Activated naive CD4-positive, alpha-beta T cell treated with anti-CD3 and anti-CD28 coated beads, Interleukin-2, amount 10 ng/mL, durations not matched to agents 7 days and 5 days (primary cell): ENCODE data around the gene RNH1.

Source experiments
- CTCF ChIA-PET: fragments of 350-600 bp; sonication (Branson Sonifier 250); formaldehyde crosslinking; loops from one replicate; lab custom pipeline; 2021; ENCODE audit warnings: antibody characterized with exemption; lab: Charles Lee
- DNase-seq: peaks from one replicate; pipeline ENCODE4 v3.0.0-alpha.2; 2020
- H3K27ac Mint-ChIP-seq: one replicate; pipeline ENCODE4 v1.8.0; 2021; ENCODE audit warnings: mild to moderate bottlenecking, moderate library complexity, mixed read lengths
- H3K27me3 Mint-ChIP-seq: one replicate; pipeline ENCODE4 v1.8.0; 2021; ENCODE audit warnings: mild to moderate bottlenecking, mixed read lengths
- H3K36me3 Mint-ChIP-seq: one replicate; pipeline ENCODE4 v1.8.0; 2021; ENCODE audit warnings: mixed read lengths
- H3K4me1 Mint-ChIP-seq: one replicate; pipeline ENCODE4 v1.8.0; 2021; ENCODE audit warnings: mixed read lengths
- H3K4me3 Mint-ChIP-seq: one replicate; pipeline ENCODE4 v1.8.0; 2021; ENCODE audit warnings: mild to moderate bottlenecking, moderate library complexity, mixed read lengths
- H3K9me3 Mint-ChIP-seq: one replicate; pipeline ENCODE4 v1.8.0; 2021; ENCODE audit warnings: mixed read lengths

RNH1 gene

DNA sequence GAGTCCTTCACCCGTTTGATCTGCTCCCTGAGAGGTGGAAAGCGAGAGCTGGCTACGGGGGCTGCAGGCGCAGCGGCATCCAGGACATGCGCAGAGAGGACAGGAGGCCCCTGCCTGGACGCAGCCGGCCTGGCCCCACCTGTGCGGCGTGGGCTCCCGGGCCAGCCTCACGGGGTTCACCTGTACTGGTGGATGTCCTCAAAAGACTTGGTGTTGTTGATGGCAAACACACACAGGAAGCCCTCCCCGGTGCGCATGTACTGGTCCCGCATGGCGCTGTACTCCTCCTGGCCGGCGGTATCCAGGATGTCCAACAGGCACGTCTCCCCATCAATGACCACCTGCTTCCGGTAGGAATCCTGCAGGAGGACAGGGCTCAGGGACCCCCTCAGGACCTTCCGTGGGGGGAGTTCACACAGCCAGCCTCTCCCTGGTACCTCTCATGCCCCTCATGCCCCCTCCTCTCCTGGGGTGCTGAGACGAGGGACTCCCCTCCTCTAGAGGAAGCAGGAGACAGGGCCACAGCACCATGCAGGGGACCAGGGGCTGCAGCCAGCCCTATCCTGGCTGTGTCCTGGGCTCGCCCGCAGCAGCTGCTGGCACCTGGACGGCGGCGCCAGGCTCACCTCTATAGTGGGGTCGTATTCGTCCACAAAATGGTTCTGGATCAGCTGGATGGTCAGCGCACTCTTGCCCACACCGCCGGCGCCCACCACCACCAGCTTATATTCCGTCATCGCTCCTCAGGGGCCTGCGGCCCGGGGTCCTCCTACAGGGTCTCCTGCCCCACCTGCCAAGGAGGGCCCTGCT, 26.7 kb upstream of the RNH1 start:
- peaks cover 24% of the 10 kb centered on the region for H3K4me1 Mint-ChIP-seq
- DNase-seq, result peak; percentile 17
- CTCF ChIA-PET, result no interaction called here
- no peak overlapping the region for H3K27ac Mint-ChIP-seq
- H3K27me3 Mint-ChIP-seq, result peaks cover 20% of the 10 kb centered on the region
- no peaks in the 10 kb centered on the region for H3K9me3 Mint-ChIP-seq
- H3K36me3 Mint-ChIP-seq, result peaks cover 8% of the 10 kb centered on the region
- H3K4me3 Mint-ChIP-seq, result peak overlapping the region; percentile 48

DNA sequence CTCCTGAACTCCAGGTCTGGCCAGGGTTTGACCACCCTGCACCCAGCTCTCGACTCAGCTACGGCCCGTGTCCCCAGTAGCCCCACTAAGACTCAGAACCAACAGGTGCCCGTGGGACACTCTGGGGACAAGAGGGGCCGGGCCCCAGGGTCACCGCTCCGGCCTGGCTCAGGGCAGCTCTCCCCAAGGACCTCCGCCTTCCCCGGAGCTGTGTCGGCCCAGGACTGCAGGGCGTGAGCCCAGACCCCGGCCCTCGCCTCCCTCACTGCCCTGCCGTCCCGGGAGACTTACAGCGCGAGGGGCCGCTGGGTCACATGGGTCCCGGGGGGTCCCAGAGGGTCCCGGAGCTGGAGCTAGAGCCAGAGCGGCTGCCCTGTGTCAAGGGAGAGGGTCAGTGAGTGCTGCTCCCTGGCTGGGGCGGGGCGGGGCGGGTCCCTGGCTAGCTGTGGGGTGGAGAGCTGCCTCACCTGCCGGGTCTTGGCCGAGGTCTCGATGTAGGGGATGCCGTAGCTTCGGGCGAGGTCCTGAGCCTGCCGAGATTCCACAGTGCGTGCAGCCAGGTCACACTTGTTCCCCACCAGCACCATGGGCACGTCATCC, 26.0 kb upstream of the RNH1 start:
- H3K36me3 Mint-ChIP-seq, result peaks cover 8% of the 10 kb centered on the region
- no peak for DNase-seq
- peaks cover 14% of the 10 kb centered on the region for H3K27me3 Mint-ChIP-seq
- no peaks in the 10 kb centered on the region for H3K9me3 Mint-ChIP-seq
- H3K4me3 Mint-ChIP-seq, result peak overlapping the region; percentile 26
- CTCF ChIA-PET, result interaction anchor here (1.2 kb wide), 1 partner anchor 12 kb away, joined by 4 read pairs; no protein-coding TSS in a partner anchor
- H3K27ac Mint-ChIP-seq, result no peak overlapping the region
- H3K4me1 Mint-ChIP-seq, result peaks cover 19% of the 10 kb centered on the region

DNA sequence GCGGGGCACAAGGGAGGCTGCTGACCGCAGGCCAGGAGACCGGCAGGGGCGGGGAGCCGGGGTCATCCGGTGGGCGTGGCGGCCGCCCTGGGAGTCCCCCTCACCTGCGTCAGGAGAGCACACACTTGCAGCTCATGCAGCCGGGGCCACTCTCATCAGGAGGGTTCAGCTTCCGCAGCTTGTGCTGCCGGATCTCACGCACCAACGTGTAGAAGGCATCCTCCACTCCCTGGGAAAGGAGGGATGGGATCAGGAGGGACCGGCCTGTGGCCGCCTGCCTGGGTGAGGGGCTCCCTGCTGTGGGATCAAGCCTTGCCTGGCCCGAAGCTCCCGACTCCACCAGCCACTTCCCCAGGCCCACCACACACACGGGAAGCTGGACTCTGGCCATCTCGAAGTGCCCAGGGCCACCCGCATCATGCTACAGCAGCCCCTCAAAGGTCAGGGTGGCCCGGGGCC, 25.5 kb upstream of the RNH1 start:
- Mint-ChIP-seq H3K4me1 (peaks cover 13% of the 10 kb centered on the region), H3K27ac (no peak overlapping the region), H3K27me3 (peaks cover 10% of the 10 kb centered on the region), H3K4me3 (no peak overlapping the region), H3K36me3 (peaks cover 8% of the 10 kb centered on the region), H3K9me3 (no peaks in the 10 kb centered on the region)
- CTCF ChIA-PET, result interaction anchor here (1.2 kb wide), 1 partner anchor 11 kb away, joined by 4 read pairs; no protein-coding TSS in a partner anchor
- no peak for DNase-seq

DNA sequence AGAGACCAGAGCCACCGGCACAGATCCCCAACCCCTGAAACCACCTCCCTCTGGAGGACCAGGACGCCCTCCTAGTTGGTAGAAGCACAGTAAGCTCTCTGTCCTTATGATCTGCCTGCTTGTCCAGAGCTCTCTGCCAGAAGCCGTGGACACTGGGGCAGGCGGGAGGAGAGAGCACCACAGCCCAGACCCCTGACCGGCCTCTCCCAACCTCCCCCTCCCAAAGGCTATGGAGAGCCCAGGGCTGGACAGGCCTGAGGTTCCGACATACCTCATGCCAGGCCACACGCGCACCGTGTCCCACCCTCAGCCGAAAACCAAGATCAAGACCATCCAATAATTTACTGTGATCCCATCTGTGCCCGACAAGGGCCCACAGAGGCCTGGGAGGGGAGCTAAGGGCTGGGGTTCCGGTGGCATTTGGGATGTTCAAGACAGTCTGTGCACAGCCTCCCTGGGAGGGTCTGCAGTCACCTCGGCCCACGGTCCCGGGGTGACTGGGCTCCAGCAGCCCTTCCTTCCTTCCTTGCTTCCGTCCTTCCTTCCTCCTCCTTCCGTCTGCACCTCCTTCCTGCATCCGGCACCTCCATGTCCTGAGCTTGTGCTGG, 25.0 kb upstream of the RNH1 start:
- H3K4me3 Mint-ChIP-seq, result no peak overlapping the region
- CTCF ChIA-PET, result interaction anchor here (1.2 kb wide), 1 partner anchor 10 kb away, joined by 4 read pairs; no protein-coding TSS in a partner anchor
- no peaks in the 10 kb centered on the region for H3K9me3 Mint-ChIP-seq
- DNase-seq, result no peak
- peaks cover 8% of the 10 kb centered on the region for H3K36me3 Mint-ChIP-seq
- H3K27me3 Mint-ChIP-seq, result peaks cover 5% of the 10 kb centered on the region
- no peak overlapping the region for H3K27ac Mint-ChIP-seq
- H3K4me1 Mint-ChIP-seq, result peaks cover 9% of the 10 kb centered on the region

DNA sequence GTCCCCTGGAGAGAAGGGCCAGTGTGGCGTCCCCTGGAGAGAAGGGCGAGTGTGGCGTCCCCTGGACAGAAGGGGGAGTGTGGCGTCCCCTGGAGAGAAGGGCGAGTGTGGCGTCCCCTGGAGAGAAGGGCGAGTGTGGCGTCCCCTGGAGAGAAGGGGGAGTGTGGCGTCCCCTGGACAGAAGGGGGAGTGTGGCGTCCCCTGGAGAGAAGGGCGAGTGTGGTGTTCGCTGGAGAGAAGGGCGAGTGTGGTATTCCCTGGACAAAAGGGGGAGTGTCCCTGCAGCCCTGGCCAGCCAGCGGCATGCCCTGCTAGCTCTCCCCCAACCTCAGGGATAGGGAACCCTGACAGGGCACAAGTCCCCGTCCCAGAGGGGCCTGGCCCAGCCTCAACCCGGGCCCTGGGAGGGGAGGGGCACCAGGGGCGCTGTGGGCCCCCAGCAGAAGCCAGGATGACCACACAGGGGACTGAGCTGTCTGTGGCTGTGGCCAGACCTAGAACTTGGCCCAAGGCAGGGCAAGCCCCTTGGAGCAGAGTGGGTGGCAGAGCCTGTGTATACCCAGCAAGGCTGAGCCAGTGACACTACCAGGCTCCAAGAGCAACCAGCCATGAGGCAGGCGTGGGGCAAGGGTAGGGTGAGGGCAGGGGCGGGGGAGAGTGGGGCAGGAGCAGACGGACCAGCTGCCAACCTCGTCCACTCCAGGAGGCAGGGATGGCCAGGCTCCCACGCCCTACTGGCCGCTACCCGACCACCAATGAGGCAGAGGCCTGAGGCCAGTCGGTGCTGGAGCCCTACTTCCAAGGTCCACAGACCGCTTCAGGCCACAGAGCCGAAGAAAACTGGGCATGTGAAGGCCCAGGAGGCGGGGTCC, 24.2 kb upstream of the RNH1 start:
- H3K27me3 Mint-ChIP-seq, result peaks cover 1% of the 10 kb centered on the region
- no peak for DNase-seq

DNA sequence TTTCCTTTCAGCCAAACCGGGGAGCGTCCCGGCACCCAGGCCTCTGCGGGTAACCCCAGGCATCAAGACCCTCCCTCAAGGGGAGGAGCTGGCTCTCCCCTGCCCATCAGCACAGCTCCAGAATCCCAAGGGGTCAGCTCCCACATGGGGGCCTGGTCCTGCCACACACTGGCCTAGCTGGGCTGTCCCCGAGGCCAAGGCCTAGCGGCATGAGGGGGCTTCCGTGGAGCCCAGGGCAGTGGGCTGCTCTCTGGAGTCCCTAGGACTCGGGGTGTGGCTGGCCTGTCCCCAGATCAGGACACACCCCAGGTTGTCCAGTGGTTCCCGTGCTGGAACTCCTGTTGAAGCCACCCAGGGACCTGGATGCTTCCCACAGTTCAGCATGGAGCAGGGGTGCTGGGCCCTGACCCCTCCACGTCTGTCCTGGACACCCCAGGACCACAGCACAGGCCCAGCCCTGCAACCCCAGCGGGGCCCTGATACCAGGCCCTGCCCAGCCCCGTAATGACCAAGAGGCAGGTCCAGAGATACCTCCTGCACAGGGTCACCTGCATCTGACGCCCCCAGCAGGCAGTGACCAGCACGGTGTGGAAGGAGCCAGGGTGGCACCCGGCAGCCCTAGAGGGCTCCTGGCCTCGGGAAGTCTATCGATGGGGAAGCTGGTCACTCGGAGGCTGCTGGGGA, 22.8 kb upstream of the RNH1 start:
- Mint-ChIP-seq H3K4me1 (peaks cover 4% of the 10 kb centered on the region), H3K4me3 (no peak overlapping the region), H3K36me3 (peaks cover 8% of the 10 kb centered on the region), H3K27ac (no peak overlapping the region), H3K9me3 (no peaks in the 10 kb centered on the region), H3K27me3 (no peaks in the 10 kb centered on the region)
- CTCF ChIA-PET, result no interaction called here
- DNase-seq, result no peak

More for the DNA sequence above, 24.2 kb upstream of the RNH1 start:
- H3K27ac Mint-ChIP-seq, result no peak overlapping the region
- no peaks in the 10 kb centered on the region for H3K9me3 Mint-ChIP-seq
- no peak overlapping the region for H3K4me3 Mint-ChIP-seq
- peaks cover 8% of the 10 kb centered on the region for H3K36me3 Mint-ChIP-seq
- CTCF ChIA-PET, result no interaction called here
- H3K4me1 Mint-ChIP-seq, result peaks cover 5% of the 10 kb centered on the region

DNA sequence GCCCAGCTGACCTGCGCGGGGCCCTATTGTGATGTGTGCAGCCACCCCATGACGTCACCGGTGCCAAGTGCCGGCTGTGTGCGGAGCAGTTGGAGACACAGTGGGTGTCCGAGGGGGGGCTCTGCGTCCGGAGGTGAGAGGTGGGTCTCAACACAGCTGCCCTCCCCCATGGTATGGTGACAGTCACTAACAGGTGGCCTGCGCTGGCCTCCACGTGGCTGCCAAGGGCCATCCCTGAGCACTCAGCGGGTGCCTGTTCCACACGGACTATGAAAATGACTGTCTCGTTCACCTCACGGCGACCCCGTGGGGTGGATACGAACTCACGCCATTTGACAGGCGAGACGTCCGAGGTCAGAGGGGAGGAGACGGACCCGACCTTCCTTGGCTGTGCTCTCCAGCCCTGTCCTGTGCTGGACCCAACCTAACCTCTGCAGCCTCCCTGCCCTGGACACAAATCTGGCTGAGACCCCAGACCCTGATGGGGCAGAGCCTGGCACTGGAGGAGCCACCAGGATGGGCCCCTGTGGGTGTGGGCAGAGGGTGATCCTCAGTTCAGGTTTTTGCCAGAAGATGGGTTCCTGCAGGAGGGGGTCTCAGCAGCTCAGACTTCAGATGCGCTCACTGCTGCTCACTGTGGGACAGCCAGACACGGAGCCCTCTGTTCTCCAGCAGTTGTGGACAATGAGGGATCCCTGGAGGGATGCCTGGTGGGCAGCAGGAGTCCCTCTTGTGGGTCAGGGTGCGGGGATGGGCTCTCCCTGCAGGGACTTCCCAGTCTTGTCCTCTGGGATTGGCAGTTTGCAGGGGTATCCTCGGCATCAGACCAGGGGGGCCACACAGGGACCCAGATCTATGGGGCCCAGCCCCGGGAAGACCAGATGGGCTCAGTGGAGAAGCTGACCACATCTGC, 22.0 kb upstream of the RNH1 start:
- H3K27ac Mint-ChIP-seq, result no peak overlapping the region

DNA sequence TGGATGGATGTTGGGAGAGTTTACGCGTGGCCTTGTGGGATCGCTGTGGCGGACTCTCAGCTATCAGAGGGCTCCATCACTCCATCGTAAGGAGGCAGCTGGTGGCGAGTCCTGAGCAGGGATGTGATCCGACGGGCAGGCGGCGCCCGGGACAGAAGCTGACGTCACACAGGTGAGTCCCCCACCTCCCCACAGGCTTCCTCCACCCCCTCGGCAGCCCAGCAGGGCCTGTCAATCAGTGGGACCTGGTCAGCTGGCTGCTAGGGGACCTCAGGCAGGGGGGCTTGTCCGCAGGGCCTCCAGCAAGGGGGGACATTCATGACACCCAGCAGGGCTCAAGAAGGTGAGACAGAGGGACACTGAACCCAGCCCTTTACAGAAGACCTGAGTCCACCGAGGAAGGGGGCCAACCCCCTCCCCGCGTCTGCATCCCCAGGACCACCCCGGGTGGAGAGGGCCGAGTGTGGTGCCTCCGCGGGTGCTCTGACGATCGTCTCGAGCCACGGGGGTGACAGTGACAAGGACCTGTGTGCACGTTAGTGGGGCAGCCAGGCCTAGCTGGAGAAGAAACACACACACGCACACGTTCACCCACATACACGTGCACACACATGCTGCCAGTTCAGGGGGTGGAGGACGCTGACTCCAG, 21.2 kb upstream of the RNH1 start:
- H3K27ac Mint-ChIP-seq, result no peak overlapping the region
- no peak for DNase-seq
- no peaks in the 10 kb centered on the region for H3K27me3 Mint-ChIP-seq
- no peaks in the 10 kb centered on the region for H3K4me1 Mint-ChIP-seq
- H3K9me3 Mint-ChIP-seq, result no peaks in the 10 kb centered on the region
- H3K4me3 Mint-ChIP-seq, result no peak overlapping the region
- peaks cover 4% of the 10 kb centered on the region for H3K36me3 Mint-ChIP-seq
- CTCF ChIA-PET, result no interaction called here

More for the DNA sequence above, 22.0 kb upstream of the RNH1 start:
- H3K9me3 Mint-ChIP-seq, result no peaks in the 10 kb centered on the region
- peaks cover 8% of the 10 kb centered on the region for H3K36me3 Mint-ChIP-seq
- H3K4me3 Mint-ChIP-seq, result no peak overlapping the region
- peaks cover 4% of the 10 kb centered on the region for H3K4me1 Mint-ChIP-seq
- no peaks in the 10 kb centered on the region for H3K27me3 Mint-ChIP-seq
- CTCF ChIA-PET, result no interaction called here
- DNase-seq, result no peak

DNA sequence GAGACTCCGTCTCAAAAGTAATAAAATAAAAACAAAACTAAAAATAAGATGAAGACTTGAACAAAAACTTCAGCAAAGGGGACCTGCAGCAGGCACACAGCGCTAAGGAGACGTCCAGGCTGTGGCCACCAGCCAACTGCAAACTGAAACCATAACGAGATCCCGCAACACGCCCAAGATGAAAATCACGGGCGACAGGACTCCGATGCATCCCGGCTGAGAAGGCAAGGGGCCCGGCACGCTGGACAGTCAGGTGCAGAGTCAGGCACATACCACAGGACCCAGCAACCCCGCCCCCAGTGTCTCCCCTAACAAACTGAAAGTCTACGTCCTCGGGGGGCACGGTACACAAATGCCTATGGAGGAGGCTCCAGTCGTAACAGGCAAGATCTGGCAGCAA, 19.1 kb upstream of the RNH1 start:
- H3K36me3 Mint-ChIP-seq, result no peaks in the 10 kb centered on the region
- CTCF ChIA-PET, result no interaction called here
- H3K4me1 Mint-ChIP-seq, result no peaks in the 10 kb centered on the region
- H3K9me3 Mint-ChIP-seq, result no peaks in the 10 kb centered on the region
- H3K27me3 Mint-ChIP-seq, result no peaks in the 10 kb centered on the region
- no peak overlapping the region for H3K4me3 Mint-ChIP-seq
- H3K27ac Mint-ChIP-seq, result no peak overlapping the region
- DNase-seq, result no peak

DNA sequence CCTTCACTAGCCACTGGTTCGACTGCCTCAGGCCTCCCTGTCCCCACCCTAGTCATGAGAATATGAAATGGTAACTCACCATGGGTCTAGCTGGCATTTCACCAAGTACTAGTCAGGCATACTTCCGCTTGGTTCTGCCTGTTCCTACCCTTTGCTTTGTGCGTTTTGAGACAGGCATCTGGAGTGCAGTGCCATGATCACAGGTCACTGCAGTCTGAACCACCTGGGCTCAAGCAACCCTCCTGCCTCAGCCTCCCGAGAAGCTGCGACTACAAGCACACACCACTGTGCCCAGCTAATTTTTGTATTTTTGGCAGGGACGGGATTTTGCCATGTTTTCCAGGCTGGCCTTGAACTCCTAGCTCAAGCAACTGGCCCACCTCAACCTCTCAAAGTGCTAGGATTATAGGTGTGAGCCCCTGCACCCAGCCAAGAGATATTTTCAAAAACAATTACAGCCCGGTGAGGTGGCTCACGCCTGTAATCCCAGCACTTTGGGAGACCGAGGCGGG, 14.2 kb upstream of the RNH1 start:
- CTCF ChIA-PET, result interaction anchor here (1.1 to 1.2 kb wide), 2 partner anchors 11 to 73 kb away, joined by 3 to 4 read pairs; no protein-coding TSS in a partner anchor
- H3K9me3 Mint-ChIP-seq, result peaks cover 10% of the 10 kb centered on the region
- H3K36me3 Mint-ChIP-seq, result peaks cover 7% of the 10 kb centered on the region
- no peak for DNase-seq
- H3K4me3 Mint-ChIP-seq, result no peak overlapping the region
- no peaks in the 10 kb centered on the region for H3K27me3 Mint-ChIP-seq
- H3K4me1 Mint-ChIP-seq, result peaks cover 14% of the 10 kb centered on the region
- H3K27ac Mint-ChIP-seq, result no peak overlapping the region

DNA sequence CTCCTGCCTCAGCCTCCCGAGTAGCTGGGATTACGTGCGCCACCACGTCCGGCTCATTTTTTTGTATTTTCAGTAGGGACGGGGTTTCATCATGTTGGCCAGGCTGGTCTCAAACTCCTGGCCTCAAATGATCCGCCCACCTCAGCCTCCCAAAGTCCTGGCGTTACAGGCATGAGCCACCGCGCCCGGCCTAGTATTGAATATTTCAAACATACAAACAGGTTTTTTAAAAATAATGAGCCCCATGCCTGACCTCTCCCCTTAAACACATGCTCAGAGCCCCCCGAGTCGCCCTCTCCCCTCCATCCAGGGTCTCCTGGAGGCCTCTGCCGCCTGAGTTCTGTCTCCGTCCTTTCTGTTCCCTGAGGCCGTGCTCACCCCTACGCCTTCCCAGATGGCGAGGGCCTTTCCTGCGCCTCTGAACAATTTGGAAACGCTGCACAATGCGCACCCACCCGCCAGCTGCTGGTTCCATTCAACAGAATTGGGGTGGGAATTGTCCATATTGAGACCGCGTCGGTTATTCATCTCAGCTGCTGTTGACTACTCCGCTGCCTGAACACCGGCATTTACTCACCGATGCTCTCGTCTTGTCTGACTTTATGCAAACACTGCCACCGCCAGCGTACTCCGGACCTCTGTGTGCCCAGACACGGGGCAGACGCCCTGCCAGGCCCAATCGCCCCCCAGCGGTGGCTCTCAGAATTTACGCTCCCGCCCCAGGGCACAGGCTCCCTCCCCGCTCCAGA, 13.6 kb upstream of the RNH1 start:
- Mint-ChIP-seq H3K36me3 (peaks cover 11% of the 10 kb centered on the region), H3K4me1 (peaks cover 14% of the 10 kb centered on the region), H3K4me3 (no peak overlapping the region), H3K9me3 (peaks cover 15% of the 10 kb centered on the region), H3K27ac (no peak overlapping the region), H3K27me3 (no peaks in the 10 kb centered on the region)
- CTCF ChIA-PET, result interaction anchor here (1.2 kb wide), 1 partner anchor 73 kb away, joined by 3 read pairs; no protein-coding TSS in a partner anchor
- no peak for DNase-seq
